ENCODE data around the gene CAP1. TPM values are rescaled to one million over a fixed set of nuclear protein-coding genes. Genes with fewer than 3 reads are reported as not detected.

Gene CAP1
- total and polyA plus RNA-seq, 2 of the 13 experiments (the other 11 are each of a cell fraction or from before 2014, with no cell fraction given), result 174 to 195 TPM

- no peak for TF ChIP-seq KIAA2018 (CRISPR knock-in tag; IDR thresholded peaks at IDR 0.05; ENCODE audit: borderline replicate concordance)
- no peak for TF ChIP-seq THYN1 (CRISPR knock-in tag; IDR thresholded peaks at IDR 0.05; ENCODE audit: borderline replicate concordance, low read depth)
- TF ChIP-seq RARA (CRISPR knock-in tag; IDR thresholded peaks at IDR 0.05), result no peak; the same call in 1 of the 2 replicates
- no peak for TF ChIP-seq BHLHE40 (IDR thresholded peaks at IDR 0.05; ENCODE audit: low read length)
- TF ChIP-seq ZNF549 (CRISPR knock-in tag; IDR thresholded peaks at IDR 0.05), result no peak; the same call in 1 of the 2 replicates
- peak; percentile 47; the same call in 1 of the 2 replicates for TF ChIP-seq MXD1 (CRISPR knock-in tag; IDR thresholded peaks at IDR 0.05)
- no peak for TF ChIP-seq ZNF180 (CRISPR knock-in tag; IDR thresholded peaks at IDR 0.05; ENCODE audit: borderline replicate concordance, low read depth)
- TF ChIP-seq ZNF850 (CRISPR knock-in tag; conservative IDR thresholded peaks at IDR 0.05), result no peak
- no peak for TF ChIP-seq SP140L (CRISPR knock-in tag; IDR thresholded peaks at IDR 0.05; ENCODE audit: borderline replicate concordance)
- no peak for TF ChIP-seq SMAD9 (CRISPR knock-in tag; IDR thresholded peaks at IDR 0.05)
These were observed 595 bp upstream of the CAP1 start (continued) for GRCh38 chr1:40039757-40040510.
